ENCODE data around the gene RAI1.

Gene RAI1

DNA sequence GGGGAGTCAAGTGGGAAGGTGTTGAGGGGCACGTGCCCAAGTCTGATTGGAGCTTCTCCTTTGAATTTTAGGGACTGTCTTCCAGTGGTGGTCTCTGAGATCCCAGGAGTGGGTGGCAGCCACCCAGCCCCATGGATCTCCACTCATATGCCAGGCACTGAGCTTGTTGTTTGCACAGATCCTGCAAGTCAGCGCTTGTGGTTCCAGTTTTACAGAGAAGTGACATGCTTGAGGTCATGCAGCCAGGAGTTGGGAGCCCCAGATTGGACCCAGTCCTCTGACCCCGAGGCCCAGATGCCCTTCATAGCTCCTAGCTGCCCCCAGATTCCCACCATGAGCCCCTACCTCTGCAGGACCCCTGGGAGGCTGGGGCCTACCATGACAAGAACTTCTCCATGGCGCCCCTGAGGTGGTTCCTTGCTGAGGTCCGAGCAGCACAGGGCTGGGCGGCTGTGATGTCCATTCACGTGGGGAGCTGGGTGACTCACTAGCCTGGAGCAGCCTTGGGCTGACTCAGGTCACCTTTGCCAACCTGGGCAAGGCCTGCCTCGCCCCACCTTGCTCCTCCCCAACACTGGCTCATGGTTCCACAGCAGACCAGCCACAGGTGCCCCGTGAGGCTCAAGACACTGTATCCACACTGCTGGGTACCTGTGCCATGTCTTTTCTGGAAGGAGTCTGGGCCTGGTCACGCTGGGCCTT, 47.4 kb downstream of the RAI1 start:
- no peak for DNase-seq (ENCODE audit: extremely low read depth in 1 of 2, low read depth in 1 of 2)

DNA sequence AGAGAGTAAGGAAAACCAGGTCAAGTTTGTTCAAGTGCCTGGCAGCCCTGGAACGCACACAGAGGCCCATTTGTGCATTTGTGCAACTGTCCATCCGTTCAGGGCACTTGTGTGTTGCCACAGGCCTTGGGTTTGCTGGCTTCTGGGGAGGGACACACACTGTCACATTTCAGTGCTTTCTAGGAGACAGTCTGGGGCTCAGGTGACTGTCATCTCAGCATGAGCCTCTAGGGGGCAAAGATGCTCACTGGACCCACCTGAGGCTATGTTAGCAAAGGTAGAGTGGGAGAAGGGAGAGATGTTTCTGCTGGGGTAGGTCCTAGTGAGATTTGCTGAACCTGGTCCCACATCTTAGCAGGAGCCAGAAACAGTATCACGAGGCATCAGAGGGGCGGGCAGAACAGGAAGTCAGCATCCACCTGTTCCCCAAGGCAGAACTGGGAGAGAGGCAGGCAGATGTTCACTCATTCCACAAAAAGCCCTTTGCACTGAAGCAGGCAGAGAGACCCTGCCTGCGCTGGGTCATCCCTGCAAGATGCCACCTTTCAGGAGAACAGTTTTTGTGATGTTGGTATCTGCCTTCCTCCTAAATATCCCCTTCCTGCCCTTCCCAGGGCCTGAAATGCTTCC, 48.5 kb downstream of the RAI1 start:
- no peak for DNase-seq (ENCODE audit: extremely low read depth in 1 of 2, low read depth in 1 of 2)

DNA sequence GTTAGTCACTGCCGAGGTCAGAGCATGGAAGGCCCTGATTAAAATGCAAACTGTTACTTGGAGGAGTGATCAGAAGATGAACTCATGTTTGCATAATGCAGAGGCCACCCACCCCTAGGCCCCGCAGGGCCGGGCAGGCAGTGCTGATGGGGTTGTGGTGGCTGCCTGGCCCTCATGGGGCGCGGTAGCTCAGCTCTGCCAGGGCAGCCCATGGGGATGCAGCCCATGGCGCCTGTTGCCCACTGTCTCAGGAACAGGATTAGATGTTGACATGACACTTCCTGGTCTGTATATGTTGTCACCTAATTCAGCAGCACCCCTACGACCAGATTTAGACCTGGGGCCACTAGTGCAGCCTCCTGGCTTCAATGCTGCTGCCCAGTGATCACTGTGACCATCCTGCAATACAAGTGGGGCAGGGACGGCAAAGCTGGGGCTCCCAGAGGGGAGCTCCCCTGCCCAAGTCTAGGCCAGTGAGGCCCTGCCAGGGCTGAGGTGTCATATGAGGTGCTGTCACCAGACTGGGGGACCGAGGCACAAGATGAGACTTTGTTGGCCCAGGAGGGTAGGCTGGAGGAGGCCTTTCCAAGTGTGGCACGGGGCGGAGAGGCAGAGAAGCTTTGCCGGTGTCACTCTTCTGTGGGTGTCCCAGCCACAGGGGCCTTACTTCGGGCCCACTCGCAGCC, 49.1 kb downstream of the RAI1 start:
- no peak for DNase-seq (ENCODE audit: extremely low read depth in 1 of 2, low read depth in 1 of 2)

DNA sequence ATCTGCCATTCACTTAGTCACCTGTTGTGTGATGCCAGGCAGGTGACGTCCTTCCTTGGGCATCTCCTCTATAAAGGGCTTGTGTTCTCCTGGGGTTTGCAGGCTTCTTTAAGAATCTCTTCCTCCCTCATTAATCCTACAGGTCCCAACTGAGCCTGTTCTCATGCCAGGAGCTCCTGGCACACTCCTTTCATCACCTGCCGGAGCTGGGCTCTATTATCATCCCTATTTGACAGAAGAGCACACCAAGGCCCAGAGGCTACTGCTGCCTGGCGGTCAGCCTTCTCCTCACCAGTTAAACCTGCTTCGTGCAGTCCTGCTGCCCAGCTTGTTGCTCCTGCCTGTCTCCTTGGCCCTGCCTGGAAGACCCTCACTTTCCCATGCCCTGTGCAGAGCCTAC, 51.2 kb downstream of the RAI1 start:
- no peak for DNase-seq (ENCODE audit: extremely low read depth in 1 of 2, low read depth in 1 of 2)

DNA sequence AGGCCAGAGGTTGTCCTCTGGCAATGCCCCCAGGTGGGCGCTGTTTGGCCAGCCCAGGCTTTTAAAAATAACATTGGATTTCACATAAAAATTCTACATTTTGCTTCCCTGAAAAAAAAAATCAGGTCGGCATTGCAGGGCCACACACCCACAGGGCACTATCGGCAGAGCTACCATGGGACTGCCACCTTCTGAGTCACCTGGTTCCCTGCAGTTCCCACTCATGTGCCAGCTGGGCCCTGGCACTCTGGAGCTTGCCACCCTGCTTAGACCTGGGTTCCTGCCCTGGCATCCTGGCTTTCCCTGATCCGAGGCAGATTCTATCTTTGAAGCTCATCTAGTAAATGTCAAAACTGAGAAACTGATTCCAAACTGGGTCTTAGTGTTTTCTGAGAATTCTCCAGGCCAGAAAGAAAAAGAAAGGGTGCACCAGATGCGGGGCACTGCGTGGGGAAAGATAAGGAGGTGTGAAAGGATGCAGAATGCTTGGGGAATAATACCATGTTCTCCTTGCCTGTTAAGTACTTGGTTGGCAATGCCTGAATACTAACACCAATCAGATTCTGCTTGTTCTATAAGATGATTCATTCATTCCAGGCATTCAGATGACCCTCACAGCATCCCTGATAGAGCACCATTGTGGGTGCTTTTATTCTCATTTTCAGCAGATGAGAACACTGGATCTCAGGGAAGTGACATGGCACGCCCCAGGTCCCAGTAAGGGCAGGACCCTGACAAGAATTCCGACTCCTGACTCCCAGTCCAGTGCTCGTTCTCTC, 51.8 kb downstream of the RAI1 start:
- DNase-seq (ENCODE audit: extremely low read depth in 1 of 2, low read depth in 1 of 2), result no peak

DNA sequence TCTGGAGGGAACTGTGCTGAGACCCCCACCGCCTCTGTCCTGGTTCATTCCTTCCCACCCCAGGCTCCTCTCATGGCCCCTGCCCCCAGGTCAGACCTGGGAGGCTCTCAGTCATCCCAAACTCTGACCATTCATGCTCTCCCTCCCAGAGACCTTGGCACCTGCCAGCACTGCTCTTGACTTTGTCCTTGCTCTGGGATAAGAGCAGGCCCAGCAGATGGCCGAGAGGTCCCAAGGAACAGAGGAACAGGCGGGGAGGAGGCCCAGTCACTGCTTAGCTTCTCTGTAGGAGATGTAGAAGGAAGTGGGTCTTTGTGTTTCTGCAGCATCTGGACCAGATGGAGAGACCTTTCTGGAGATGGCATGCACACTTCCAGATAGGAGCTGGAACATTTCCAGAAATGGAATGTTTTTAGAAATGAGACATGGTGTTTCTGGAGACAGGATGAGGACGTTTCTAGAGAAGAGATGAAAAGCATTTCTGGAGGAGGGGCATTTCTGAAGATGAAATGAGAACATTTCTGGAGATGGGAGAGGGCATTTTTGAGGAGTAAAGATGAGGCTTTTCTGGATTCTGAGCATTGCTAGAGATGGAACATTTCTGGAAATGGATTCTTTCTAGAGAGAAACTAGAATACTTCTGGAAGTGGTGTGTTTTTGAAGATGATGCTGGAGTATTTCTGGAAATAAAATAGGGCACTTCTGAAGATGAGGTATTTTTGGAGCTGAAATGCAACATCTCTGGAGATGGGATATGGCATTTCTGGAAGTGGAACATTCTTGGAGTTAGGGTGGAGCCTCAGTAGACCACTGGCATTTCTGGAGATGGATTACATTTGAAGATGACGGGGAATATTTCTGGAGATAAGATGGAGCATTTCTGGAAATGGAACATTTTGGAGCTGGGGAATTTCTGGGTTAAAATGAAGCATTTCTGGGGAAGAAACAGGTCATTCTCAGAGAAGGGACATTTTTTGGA, 55.2 kb downstream of the RAI1 start:
- DNase-seq (ENCODE audit: extremely low read depth in 1 of 2, low read depth in 1 of 2), result no peak

DNA sequence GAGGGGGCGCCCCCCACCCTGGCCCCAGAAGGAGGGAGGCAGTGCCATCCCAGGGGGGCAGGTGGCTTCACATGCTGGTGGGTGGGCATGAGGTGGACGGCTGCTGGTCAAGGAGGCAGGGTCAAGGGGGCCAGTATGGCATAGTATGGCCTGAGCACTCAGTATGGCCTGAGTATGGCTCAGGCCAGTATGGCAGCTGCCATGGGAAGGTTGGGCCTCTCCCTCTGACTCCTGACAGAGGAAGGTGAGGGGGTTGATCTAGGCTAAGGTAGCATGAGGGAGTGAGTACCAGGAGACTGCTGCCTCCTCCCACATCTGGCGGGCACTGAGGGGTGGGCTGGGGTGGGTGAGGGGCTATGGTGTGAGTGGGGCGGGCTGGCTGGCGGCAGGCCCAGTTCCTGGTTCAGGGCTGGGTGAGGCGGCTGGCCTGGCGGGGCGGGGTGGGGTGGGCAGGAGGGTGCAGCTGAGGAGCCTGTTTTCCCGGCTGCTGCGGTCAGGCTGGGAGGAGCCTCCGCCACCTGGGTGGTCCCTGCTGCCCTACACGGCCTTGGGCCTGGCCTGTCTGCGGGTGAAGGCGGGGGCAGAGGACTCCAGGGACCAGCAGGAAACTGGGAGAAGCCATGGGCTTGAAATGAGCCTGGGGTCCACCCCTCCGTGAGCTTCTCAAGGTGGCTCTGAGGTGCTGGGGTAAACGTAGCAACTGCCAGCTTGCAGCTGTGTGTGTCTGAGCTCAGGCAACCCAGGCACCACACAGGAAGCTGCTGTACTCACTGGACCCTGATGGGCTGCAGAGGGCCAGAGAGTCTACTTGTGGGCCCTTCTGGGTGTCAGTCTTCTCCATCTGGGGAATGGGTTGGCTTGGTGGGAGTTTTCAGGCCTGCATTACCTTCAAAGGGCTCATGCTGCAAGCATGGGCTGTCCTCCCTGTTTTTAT, 57.0 kb downstream of the RAI1 start:
- no peak for DNase-seq (ENCODE audit: extremely low read depth in 1 of 2, low read depth in 1 of 2)

DNA sequence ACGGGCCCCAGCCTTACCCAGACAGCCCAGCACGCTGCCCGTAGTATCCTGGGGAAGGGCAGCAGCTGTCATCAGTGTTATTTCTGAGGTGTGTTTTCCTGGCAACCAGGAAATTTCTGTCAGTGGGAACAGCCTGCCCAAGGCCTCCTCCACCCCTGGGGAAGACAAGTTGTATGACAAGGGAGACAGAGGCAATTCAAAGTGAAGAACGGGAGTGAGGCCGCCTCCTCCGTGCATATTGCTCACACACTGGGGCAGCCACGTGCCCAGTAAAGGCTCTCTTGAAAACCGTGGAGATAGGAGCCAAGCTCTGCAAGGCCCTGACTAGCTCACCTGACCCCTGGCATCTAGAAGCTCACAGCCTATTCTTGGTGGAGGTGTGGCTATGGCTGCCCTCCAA, 57.6 kb downstream of the RAI1 start:
- DNase-seq (ENCODE audit: extremely low read depth in 1 of 2, low read depth in 1 of 2), result no peak

DNA sequence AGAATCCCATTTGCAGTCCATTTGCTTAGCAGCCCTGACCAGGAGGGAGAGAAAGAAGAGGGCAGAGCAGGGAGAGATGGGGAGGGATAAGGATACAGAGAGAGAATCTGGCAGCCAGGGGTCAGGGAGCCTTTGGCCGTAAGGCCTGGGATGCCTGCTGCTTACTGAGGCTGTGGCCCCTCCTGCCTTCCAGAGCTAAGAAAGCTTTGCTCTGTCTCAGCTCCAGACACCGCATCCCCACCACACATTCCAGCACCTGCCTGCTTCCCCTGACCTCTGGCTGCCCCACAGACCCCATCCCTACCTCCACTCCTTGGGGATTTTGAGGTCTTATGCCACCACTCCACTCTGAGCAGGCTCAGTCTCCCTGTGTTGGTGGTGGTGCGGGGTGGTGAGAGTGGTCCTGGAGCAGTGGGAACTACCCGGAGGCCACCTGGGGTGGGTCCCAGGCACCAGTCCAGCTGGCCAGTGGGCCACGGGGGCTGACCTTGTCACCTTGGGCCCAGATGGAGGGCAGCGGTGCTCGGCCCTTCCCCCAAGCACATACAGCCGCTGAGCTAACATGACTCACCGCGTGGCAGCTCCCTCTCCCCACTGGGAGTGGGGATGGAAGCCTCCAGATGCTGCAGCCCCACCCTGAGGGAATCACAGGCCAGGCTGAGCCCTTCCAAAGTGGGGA, 58.3 kb downstream of the RAI1 start:
- DNase-seq (ENCODE audit: extremely low read depth in 1 of 2, low read depth in 1 of 2), result no peak

DNA sequence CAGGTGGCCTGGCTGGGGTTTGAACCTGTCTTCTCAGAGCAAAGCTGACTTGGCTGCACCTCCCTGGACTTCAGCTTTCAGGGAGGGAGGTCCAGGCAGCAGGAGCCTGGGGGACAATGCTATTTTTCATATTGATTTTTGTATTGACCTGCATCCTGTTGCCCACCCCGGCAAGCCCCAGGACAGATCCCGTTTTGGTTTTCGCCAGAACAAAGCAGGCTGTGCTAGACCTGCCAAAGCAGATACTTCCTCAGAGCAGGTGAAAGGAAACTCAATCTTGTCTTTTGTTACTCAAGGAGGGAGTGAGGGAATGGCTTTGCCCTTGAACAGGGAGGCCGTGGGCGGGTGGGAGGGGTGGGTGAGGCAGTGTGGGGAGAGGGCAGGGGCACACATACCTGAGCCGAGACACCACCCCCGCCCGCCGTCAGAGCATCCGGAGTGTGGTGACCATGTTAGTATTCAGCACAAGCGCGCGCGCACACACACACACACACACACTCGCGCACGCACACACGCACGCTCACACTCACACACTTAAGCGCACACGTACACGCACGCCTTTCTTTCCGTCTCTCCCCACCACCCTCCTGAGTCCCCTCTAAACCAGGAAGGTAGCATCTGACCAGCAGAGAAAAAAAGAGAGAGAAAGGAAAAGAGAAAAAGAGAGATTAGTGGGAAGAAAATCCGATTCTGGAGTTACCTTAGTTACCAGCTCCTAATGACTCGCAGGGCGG, 59.5 kb downstream of the RAI1 start:
- no peak for DNase-seq (ENCODE audit: extremely low read depth in 1 of 2, low read depth in 1 of 2)

DNA sequence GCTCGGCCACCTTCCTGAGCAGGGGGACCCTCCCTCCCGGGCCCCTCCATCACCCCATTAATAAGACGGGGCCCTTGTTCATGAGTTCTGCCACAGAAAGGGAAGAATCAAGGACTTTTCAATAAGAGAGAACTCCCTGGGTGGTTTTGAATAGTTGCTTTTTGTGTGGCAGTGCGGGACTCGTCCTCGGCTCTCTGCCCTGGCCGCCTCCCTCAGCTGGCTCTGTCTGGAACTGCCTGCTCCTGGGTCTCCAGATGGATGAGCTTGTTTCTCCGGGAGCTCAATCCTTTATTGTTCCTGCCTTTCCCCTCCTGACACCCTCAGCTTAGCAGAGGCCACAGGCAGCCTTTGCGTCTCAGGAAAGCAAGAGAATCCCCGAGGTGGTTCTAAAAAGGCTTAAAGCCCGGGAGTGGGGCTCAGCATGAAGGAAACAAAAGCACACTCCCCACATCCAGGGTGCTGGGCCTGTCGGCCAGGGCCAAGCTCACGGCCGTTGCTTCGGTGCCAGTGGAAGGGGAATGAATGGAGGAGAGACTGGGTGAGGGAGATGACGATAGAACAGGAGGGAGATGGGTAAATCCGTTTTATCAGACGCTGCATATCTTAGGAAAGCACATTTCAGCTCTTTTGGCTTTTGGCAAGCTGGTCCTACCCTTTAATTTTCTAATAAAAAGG, 60.2 kb downstream of the RAI1 start:
- no peak for DNase-seq (ENCODE audit: extremely low read depth in 1 of 2, low read depth in 1 of 2)

DNA sequence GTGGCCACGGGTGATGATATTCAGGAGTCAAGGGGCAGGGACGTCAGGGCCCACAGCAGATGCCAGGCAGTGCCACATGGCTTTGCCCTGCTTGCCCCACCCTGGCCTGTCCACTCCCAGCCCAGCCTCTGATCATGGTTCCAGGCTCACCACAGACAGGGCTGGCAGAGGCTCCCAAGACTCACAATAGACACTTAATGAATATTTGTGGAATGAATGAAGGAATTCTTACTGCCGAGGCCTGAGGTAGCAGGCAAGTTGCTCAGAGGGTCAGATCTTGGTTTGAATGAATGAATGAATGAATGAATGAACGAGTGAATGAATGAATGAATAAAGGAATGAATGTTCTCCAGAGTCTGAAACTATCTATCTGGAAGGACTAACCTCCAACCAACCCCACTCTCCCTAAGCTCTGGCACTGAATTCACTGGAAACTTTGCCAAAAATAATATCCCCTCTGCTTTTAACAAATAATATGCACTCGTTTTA, 60.9 kb downstream of the RAI1 start:
- no peak for DNase-seq (ENCODE audit: extremely low read depth in 1 of 2, low read depth in 1 of 2)

DNA sequence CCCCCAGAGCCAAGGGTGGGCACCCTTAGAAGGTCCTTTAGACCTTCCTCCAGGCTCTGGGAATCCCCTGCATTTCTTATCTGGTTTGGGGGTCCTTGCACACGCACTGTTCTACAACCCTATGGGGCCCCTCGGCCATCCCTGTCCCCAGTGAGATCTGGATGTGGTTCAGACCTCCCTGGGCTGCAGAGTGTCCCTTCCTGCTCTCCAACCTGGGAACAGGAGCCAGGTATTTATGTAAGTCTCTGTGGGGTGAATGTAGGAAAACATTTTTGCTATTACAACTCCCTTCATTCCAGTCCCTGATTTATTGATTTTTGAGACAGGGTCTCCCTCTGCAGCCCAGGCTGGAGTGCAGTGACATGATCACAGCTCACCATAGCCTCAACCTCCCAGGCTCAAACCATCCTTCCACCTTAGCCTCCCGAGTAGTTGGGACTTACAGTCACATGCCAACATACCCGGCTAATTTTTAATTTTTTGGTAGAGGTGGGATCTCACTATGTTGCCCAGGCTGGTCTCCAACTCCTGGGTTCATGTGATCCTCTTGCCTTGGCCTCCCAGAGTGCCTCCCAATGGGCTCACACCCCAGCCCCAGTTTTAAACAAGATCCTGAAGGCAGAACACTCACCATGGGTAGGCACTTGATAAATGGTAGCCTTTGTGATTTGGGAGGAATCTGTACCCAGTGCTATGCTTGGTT, 61.6 kb downstream of the RAI1 start:
- DNase-seq (ENCODE audit: extremely low read depth in 1 of 2, low read depth in 1 of 2), result no peak

DNA sequence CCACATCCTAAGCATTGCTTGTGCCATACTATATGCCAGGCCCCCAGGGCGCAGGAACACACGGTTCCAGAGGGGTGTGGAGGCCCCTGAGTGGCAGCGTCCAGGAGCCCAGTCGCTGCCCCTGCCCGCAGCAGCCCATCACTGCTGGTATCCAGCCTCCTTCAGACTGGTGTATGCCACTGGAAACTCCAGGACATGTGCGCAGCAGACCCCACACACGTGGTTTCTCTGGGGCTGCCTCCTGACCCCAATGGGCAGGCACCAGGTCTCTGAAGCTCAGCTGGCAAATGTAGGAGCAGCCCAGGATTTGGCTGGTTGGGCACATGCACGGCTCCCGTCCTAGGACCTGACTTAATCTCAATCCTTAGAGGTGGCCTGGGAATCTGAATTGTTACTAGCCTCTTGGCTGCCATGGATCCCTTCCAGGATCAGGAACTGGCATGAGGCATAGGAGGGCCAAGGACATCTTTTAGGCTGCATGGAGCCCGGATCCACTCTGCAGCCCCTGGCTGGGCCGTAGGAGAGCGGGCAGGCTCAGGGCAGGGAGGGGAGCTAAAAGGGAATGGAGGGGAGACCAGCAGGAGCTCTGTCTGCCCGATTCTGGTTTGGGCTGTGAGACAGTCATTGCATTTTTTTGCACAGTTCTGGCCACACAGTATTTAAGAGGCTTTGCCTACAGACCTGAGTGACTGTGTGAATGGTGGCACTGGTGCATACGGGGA, 62.3 kb downstream of the RAI1 start:
- no peak for DNase-seq (ENCODE audit: extremely low read depth in 1 of 2, low read depth in 1 of 2)

DNA sequence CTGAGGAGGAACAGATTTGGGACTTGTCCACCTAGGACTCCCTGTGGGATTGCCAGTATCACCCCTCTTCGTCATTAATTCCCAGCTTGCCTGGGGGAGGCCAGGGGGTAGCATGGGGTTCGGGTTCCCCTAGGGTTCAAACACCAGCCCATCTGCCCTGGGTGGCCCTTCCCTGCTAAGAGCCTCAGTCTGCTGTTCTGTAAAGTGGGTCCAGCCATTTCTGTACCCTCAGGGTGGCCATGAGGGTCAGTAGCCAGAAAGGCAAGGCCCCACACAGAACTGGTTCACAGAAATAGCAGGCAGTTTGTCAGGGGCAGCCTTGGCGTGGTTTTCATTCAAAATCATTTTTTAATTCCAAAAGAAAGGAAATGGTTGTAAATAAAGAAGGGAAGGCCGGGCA, 62.9 kb downstream of the RAI1 start:
- DNase-seq (ENCODE audit: extremely low read depth in 1 of 2, low read depth in 1 of 2), result no peak

Data from stimulated activated CD8-positive, alpha-beta memory T cell treated with anti-CD3 and anti-CD28 coated beads, Interleukin-7, amount 100 ng/mL, for 48 hours (primary cell).